GM12891 (cell line): Measurements from ENCODE around the gene ABHD17C.
A peak's percentile ranks its signal among the peaks of the same experiment; 100 is the strongest.

Experiments used
- DNase-seq: peaks from one replicate; pipeline ENCODE4 v3.0.0; 2011; ENCODE audit warnings: low spot score; ENCODE audit not compliant: insufficient read length
- FAIRE-seq: peaks from 2 replicates; lab custom pipeline; 2011; peaks lifted over from hg19 to GRCh38; lab: Jason Lieb, UNC
- PAX5 ChIP-seq: IDR thresholded peaks from 2 replicates; pipeline ENCODE4 v1.6.1; 2011; ENCODE audit warnings: low read length, moderate library complexity, mild to moderate bottlenecking; ENCODE audit not compliant: insufficient read depth, severe bottlenecking
- POLR2A ChIP-seq: IDR thresholded peaks from 2 replicates; pipeline ENCODE4 v1.6.1; 2011; ENCODE audit warnings: low read depth, low read length, control low read depth
- POLR2AphosphoS5 ChIP-seq: IDR thresholded peaks from 2 replicates; pipeline ENCODE4 v1.6.1; 2011; ENCODE audit warnings: low read depth, low read length, control low read depth
- POU2F2 ChIP-seq: IDR thresholded peaks from 2 replicates; pipeline ENCODE4 v1.6.1; 2011; ENCODE audit warnings: low read depth, mild to moderate bottlenecking, control low read depth, low read length, moderate library complexity
- SPI1 ChIP-seq: IDR thresholded peaks from 2 replicates; pipeline ENCODE4 v1.6.1; 2011; ENCODE audit warnings: low read depth, low read length, control low read depth
- TAF1 ChIP-seq: IDR thresholded peaks from 2 replicates; pipeline ENCODE4 v1.6.1; 2011; ENCODE audit warnings: low read depth, low read length, control low read depth

Gene ABHD17C

GRCh38 chr15:80685628-80686027 lies 9.5 kb upstream of the ABHD17C start:
- no peak for FAIRE-seq
- no peak for DNase-seq
- no peak for TF ChIP-seq POLR2AphosphoS5

GRCh38 chr15:80689294-80689693 lies 5.8 kb upstream of the ABHD17C start:
- FAIRE-seq (no peak), DNase-seq (no peak)
- TF ChIP-seq POU2F2 (no peak), TAF1 (no peak), SPI1 (no peak), POLR2AphosphoS5 (no peak)

- FAIRE-seq = no peak
- TF ChIP-seq SPI1 = no peak
- no peak for TF ChIP-seq POLR2A
- TF ChIP-seq TAF1 = no peak
- TF ChIP-seq POLR2AphosphoS5 = no peak
- TF ChIP-seq PAX5 = no peak
- TF ChIP-seq POU2F2 = no peak
- DNase-seq = no peak
Measured at GRCh38 chr15:80689716-80690115, 5.4 kb upstream of the ABHD17C start.

GRCh38 chr15:80691575-80691974 lies 3.5 kb upstream of the ABHD17C start:
- DNase-seq (no peak), FAIRE-seq (no peak)
- TF ChIP-seq PAX5 = no peak
- no peak for TF ChIP-seq TAF1
- TF ChIP-seq POLR2A = no peak
- TF ChIP-seq POU2F2 = no peak
- no peak for TF ChIP-seq SPI1
- TF ChIP-seq POLR2AphosphoS5 = no peak

- DNase-seq = no peak
- TF ChIP-seq POLR2A = no peak
- no peak for TF ChIP-seq POU2F2
- no peak for TF ChIP-seq TAF1
- no peak for TF ChIP-seq SPI1
- no peak for TF ChIP-seq POLR2AphosphoS5
- no peak for TF ChIP-seq PAX5
- peak; percentile 20 for FAIRE-seq
Measured at GRCh38 chr15:80693682-80694610, 1.2 kb upstream of the ABHD17C start.

GRCh38 chr15:80694611-80695098 lies 455 bp upstream of the ABHD17C start:
- FAIRE-seq (no peak), DNase-seq (peak; percentile 32)
- no peak for TF ChIP-seq POU2F2

- peak; percentile 23 for FAIRE-seq
- DNase-seq = no peak
- TF ChIP-seq SPI1 (no peak), POLR2AphosphoS5 (no peak), POLR2A (no peak), TAF1 (no peak), PAX5 (no peak), POU2F2 (no peak)
Measured at GRCh38 chr15:80695911-80696661, 976 bp downstream of the ABHD17C start.

- DNase-seq = no peak
- TF ChIP-seq POLR2A (no peak), POLR2AphosphoS5 (no peak), PAX5 (no peak), TAF1 (no peak), SPI1 (no peak)
- no peak for FAIRE-seq
Measured at GRCh38 chr15:80697075-80697685, 2.1 kb downstream of the ABHD17C start.

GRCh38 chr15:80698676-80699075 lies 3.6 kb downstream of the ABHD17C start:
- FAIRE-seq = no peak
- TF ChIP-seq SPI1 (no peak), TAF1 (no peak), POLR2AphosphoS5 (no peak), POU2F2 (no peak), POLR2A (no peak), PAX5 (no peak)
- DNase-seq = no peak
